Measurements from ENCODE around the gene G3BP2. TPM values are rescaled to one million over a fixed set of nuclear protein-coding genes. Genes with fewer than 3 reads are reported as not detected.

Gene G3BP2
- total and polyA plus RNA-seq, 2 of the 13 experiments (the other 11 are each of a cell fraction or from before 2014, with no cell fraction given), result 51.7 to 179 TPM

GRCh38 chr4:75718529-75718928, 45.3 kb upstream of the G3BP2 start:
- DNase-seq (ENCODE audit: low spot score), result no peak
- H3K4me1 ChIP-seq (ENCODE audit: insufficient read depth, low read length), result peaks cover 27% of the 10 kb centered on the region
- no peak for FAIRE-seq
- H3K9ac ChIP-seq (ENCODE audit: insufficient read depth, low read depth, low read length), result no peak overlapping the region
- no peak overlapping the region for H3K4me2 ChIP-seq (ENCODE audit: low read depth, low read length)
- CTCF ChIA-PET (ENCODE audit: low intra/inter-chr PET ratio, low total read pairs), result no interaction called here
- no TSS peak for BruUV-seq (replicated peaks)
- peaks cover 20% of the 10 kb centered on the region for H3K79me2 ChIP-seq (ENCODE audit: insufficient read depth, low read length)
- no peaks in the 10 kb centered on the region for H3K9me3 ChIP-seq (ENCODE audit: low read length)
- H2AFZ ChIP-seq (ENCODE audit: low read length), result no peak overlapping the region
- no peak overlapping the region for H3K27ac ChIP-seq (ENCODE audit: extremely low read length, insufficient read depth, low read length)
- POLR2A ChIA-PET, result no interaction called here
- in situ Hi-C loops (cut with HindIII; ENCODE audit: extremely low pct_ligation_motif_present, low pct_unique_long_range_greater_than_20kb), result no loop called here
- intact Hi-C loops (cut with micrococcal nuclease; ENCODE audit: unreplicated experiment), result no loop called here
- ATAC-seq, result no peak
- TF ChIP-seq ZBTB10 (CRISPR knock-in tag; IDR thresholded peaks at IDR 0.05; ENCODE audit: borderline replicate concordance), result no peak
- no peak for TF ChIP-seq ZNF589 (CRISPR knock-in tag; conservative IDR thresholded peaks at IDR 0.05)
- TF ChIP-seq HIVEP1 (CRISPR knock-in tag; IDR thresholded peaks at IDR 0.05), result no peak
- no peak for TF ChIP-seq ZNF782 (CRISPR knock-in tag; IDR thresholded peaks at IDR 0.05; ENCODE audit: borderline replicate concordance)
- TF ChIP-seq MXD4 (CRISPR knock-in tag; IDR thresholded peaks at IDR 0.05), result no peak
- H3K27me3 ChIP-seq (ENCODE audit: control insufficient read depth in 1 of 2, insufficient read depth in 2 of 2, low read length in 2 of 2), result no peaks in the 10 kb centered on the region; a peak in 1 of 5 replicates
- no peaks in the 10 kb centered on the region; a peak in 2 of 5 replicates for H3K36me3 ChIP-seq (replicated peaks in 1 of 2; ENCODE audit: control insufficient read depth in 1 of 2, insufficient read depth in 2 of 2, low read length in 2 of 2)
- no peak overlapping the region for H3K4me3 ChIP-seq (replicated peaks in 1 of 3; ENCODE audit: insufficient read depth in 1 of 3, low read depth in 2 of 3, low read length in 3 of 3)
- WGBS (ENCODE audit: low lambda C conversion rate), result 95% methylated on average over 2 of the region's 2 CpGs
- H4K20me1 ChIP-seq (ENCODE audit: insufficient read depth, low read length), result no peaks in the 10 kb centered on the region

GRCh38 chr4:75717408-75717807, 44.2 kb upstream of the G3BP2 start:
- in situ Hi-C loops (cut with HindIII; ENCODE audit: extremely low pct_ligation_motif_present, low pct_unique_long_range_greater_than_20kb) (no loop called here), intact Hi-C loops (cut with micrococcal nuclease; ENCODE audit: unreplicated experiment) (no loop called here)
- FAIRE-seq (no peak), DNase-seq (ENCODE audit: low spot score) (no peak), ATAC-seq (no peak)
- ChIA-PET CTCF (ENCODE audit: low intra/inter-chr PET ratio, low total read pairs) (no interaction called here), POLR2A (no interaction called here)
- no peak overlapping the region for H2AFZ ChIP-seq (ENCODE audit: low read length)
- no peak overlapping the region for H3K9ac ChIP-seq (ENCODE audit: insufficient read depth, low read depth, low read length)
- peaks cover 8% of the 10 kb centered on the region for H3K79me2 ChIP-seq (ENCODE audit: insufficient read depth, low read length)
- 100% methylated on average over 1 of the region's 1 CpG for WGBS (ENCODE audit: low lambda C conversion rate)
- BruUV-seq (replicated peaks), result no TSS peak
- H3K9me3 ChIP-seq (ENCODE audit: low read length), result no peaks in the 10 kb centered on the region
- no peaks in the 10 kb centered on the region for H4K20me1 ChIP-seq (ENCODE audit: insufficient read depth, low read length)
- H3K4me3 ChIP-seq (replicated peaks in 1 of 3; ENCODE audit: insufficient read depth in 1 of 3, low read depth in 2 of 3, low read length in 3 of 3), result no peak overlapping the region
- H3K27ac ChIP-seq (ENCODE audit: extremely low read length, insufficient read depth, low read length), result no peak overlapping the region
- H3K36me3 ChIP-seq (replicated peaks in 1 of 2; ENCODE audit: control insufficient read depth in 1 of 2, insufficient read depth in 2 of 2, low read length in 2 of 2), result peaks cover 0 to 4% of the 10 kb centered on the region in 2 experiments; a peak in 2 of 5 replicates
- no peak overlapping the region for H3K4me2 ChIP-seq (ENCODE audit: low read depth, low read length)
- H3K27me3 ChIP-seq (ENCODE audit: control insufficient read depth in 1 of 2, insufficient read depth in 2 of 2, low read length in 2 of 2), result no peaks in the 10 kb centered on the region
- H3K4me1 ChIP-seq (ENCODE audit: insufficient read depth, low read length), result peaks cover 16% of the 10 kb centered on the region
- TF ChIP-seq NFKBIZ (CRISPR knock-in tag; IDR thresholded peaks at IDR 0.05), result no peak
- TF ChIP-seq MAX (IDR thresholded peaks at IDR 0.05), result no peak
- TF ChIP-seq ZNF143 (CRISPR knock-in tag; IDR thresholded peaks at IDR 0.05), result no peak
- no peak for TF ChIP-seq SALL1 (CRISPR knock-in tag; IDR thresholded peaks at IDR 0.05)
- TF ChIP-seq DMAP1 (CRISPR knock-in tag; IDR thresholded peaks at IDR 0.05), result no peak
- TF ChIP-seq FOXJ3 (CRISPR knock-in tag; IDR thresholded peaks at IDR 0.05; ENCODE audit: borderline replicate concordance), result no peak
- no peak for TF ChIP-seq FOXA1 (IDR thresholded peaks at IDR 0.05)
- TF ChIP-seq FOXA1 (CRISPR knock-in tag; IDR thresholded peaks at IDR 0.05), result no peak
- no peak for TF ChIP-seq CENPT (CRISPR knock-in tag; IDR thresholded peaks at IDR 0.05; ENCODE audit: low read depth)
- TF ChIP-seq TEAD3 (CRISPR knock-in tag; optimal IDR thresholded peaks at IDR 0.05; ENCODE audit: borderline replicate concordance), result no peak
- no peak for TF ChIP-seq ZC3H13 (CRISPR knock-in tag; IDR thresholded peaks at IDR 0.05)
- no peak for TF ChIP-seq PRMT3 (CRISPR knock-in tag; IDR thresholded peaks at IDR 0.05; ENCODE audit: borderline replicate concordance, low read depth)
- TF ChIP-seq SCMH1 (CRISPR knock-in tag; IDR thresholded peaks at IDR 0.05; ENCODE audit: borderline replicate concordance), result no peak
- TF ChIP-seq ZMYM3 (CRISPR knock-in tag; IDR thresholded peaks at IDR 0.05), result no peak
- TF ChIP-seq KMT2A (CRISPR knock-in tag; IDR thresholded peaks at IDR 0.05), result no peak
- TF ChIP-seq SP4 (CRISPR knock-in tag; IDR thresholded peaks at IDR 0.05), result no peak

Measured in HepG2 (cell line).